ENCODE measurements around the gene CNPY1. TPM values are rescaled to one million over a fixed set of nuclear protein-coding genes. Genes with fewer than 3 reads are reported as not detected.

The CNPY1 gene
- total RNA-seq, 5 donors from 2014 or later (not counting 1 experiment from before 2014, with no cell fraction given) = not detected

DNA sequence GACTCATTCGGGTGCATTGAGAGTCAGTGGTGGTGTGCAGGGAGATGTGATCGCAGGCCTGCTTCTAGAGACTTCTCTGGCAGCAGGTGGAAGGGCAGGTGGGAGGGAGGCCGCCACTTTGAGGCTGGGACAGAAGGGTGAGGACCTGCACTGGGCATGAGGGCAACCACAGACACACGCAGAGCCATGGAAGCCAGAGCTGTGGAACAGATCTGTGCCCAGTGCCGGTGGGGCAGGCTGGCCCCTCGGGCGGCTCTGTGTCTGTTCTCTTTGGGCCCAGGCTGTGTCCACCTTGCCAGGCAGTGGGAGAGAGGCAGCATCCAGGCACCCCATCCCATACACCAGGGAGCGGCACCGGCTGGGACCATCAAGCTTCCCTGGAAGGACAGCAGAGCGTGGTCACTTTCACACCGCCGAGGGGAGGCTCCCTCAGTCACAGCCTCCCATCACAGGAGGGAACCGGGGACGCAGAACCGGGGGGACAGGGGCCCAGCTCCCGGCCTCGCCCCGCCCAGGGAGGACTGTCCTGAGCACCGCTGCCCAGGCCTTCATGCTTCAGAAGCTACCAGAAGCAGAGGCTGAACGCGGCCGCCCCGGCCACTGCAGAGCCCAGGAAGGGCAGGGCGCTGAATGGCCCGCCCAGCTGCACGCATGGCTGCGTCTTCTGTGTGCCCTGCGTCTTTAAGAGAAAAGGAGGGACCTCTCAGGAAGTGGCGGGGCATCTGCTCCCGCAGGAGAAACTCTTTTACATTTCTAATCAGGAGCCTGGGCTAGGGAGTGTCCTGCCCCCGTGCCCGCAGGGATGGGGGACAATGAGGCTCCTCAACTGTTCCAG, 56.3 kb downstream of the CNPY1 start:
- Histone ChIP-seq H3K4me1 (ENCODE audit: control insufficient read depth in 1 of 2, extremely low read depth in 1 of 2, insufficient read depth in 2 of 2, low read length in 2 of 2) (peaks cover 0 to 24% of the 10 kb centered on the region in 2 experiments), H3K27me3 (replicated peaks in 1 of 2; ENCODE audit: control insufficient read depth in 2 of 2, extremely low read depth in 1 of 2, insufficient read depth in 2 of 2, low read length in 1 of 2) (peaks cover 5 to 54% of the 10 kb centered on the region in 2 experiments), H3K9me3 (no peaks in the 10 kb centered on the region), H3K27ac (ENCODE audit: low read length) (no peak overlapping the region), H3K36me3 (ENCODE audit: control insufficient read depth in 2 of 2, extremely low read depth in 1 of 2, insufficient read depth in 1 of 2, low read length in 1 of 2) (no peaks in the 10 kb centered on the region), H3K4me3 (ENCODE audit: control insufficient read depth in 1 of 2, extremely low read depth in 1 of 2, low read length in 1 of 2) (peak overlapping the region; percentile 48 to 57)
- no peaks in the 10 kb centered on the region for H3K36me3 Mint-ChIP-seq
- H3K27me3 Mint-ChIP-seq = peaks cover 42 to 58% of the 10 kb centered on the region in 2 donors
- peak overlapping the region; percentile 73 to 91 (median 85) for H3K4me3 Mint-ChIP-seq
- H3K9me3 Mint-ChIP-seq = no peaks in the 10 kb centered on the region
- 78% methylated on average over 15 of the region's 32 CpGs for WGBS (ENCODE audit: insufficient coverage)
- no peak for DNase-seq
- ATAC-seq (replicated peaks in 1 of 4) = peak in 2 of 4 experiments; percentile 37 to 43
- ChIA-PET POLR2A (no interaction called here), CTCF (interaction anchor here in 1 of 2 donors (0.7 kb wide), 1 partner anchor 1759 kb away, joined by 4 read pairs; no protein-coding TSS in a partner anchor)
- peaks cover 11 to 27% (median 13%) of the 10 kb centered on the region in 3 donors for H3K4me1 Mint-ChIP-seq
- H3K27ac Mint-ChIP-seq = peak overlapping the region in 1 of 2 donors; percentile 15

DNA sequence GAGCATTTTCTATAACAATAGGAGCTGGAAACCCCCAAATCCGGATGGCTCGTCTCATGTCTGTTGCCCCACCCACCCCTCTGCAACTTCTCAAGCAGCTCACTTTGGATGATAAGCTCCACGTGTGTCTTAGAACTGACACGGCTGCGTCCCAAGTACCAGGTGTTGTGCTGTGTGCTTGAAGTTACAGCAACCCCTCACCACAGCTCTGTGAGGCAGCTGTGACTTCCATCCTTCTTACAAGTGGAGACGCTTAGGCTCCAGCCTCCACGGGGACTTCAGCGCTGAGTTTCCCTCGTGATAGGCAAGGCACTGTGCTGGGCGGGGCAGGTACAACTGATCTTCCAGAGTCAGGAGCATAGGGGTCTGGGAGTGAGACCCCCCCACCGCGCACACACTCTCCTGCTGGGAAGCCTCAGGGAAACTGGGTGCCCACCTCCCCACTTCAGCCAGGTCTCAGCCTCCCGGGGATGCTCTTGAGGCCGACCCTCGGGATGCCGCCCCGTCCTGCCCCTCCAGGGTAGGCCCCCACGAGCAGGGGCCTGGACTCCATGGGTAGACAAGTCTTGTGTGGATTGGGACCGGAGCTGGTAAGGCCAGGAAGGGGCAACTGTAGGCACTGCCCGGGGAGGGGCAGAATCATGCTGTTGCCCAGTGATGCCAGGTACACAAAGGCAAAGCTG, 57.1 kb downstream of the CNPY1 start:
- H3K4me1 Mint-ChIP-seq = peaks cover 11 to 27% (median 13%) of the 10 kb centered on the region in 3 donors
- peaks cover 42 to 62% of the 10 kb centered on the region in 2 donors for H3K27me3 Mint-ChIP-seq
- H3K27me3 ChIP-seq (replicated peaks in 1 of 2; ENCODE audit: control insufficient read depth in 2 of 2, extremely low read depth in 1 of 2, insufficient read depth in 2 of 2, low read length in 1 of 2) = peaks cover 5 to 61% of the 10 kb centered on the region in 2 experiments
- H3K36me3 ChIP-seq (ENCODE audit: control insufficient read depth in 2 of 2, extremely low read depth in 1 of 2, insufficient read depth in 1 of 2, low read length in 1 of 2) = no peaks in the 10 kb centered on the region
- H3K27ac ChIP-seq (ENCODE audit: low read length) = no peak overlapping the region
- no peak overlapping the region for H3K4me3 ChIP-seq (ENCODE audit: control insufficient read depth in 1 of 2, extremely low read depth in 1 of 2, low read length in 1 of 2)
- CTCF ChIA-PET = no interaction called here
- peaks cover 0 to 24% of the 10 kb centered on the region in 2 experiments for H3K4me1 ChIP-seq (ENCODE audit: control insufficient read depth in 1 of 2, extremely low read depth in 1 of 2, insufficient read depth in 2 of 2, low read length in 2 of 2)
- no peak for DNase-seq
- peak overlapping the region in 1 of 3 donors; percentile 91 for H3K4me3 Mint-ChIP-seq
- no peak overlapping the region for H3K27ac Mint-ChIP-seq
- POLR2A ChIA-PET = no interaction called here
- no peaks in the 10 kb centered on the region for H3K9me3 Mint-ChIP-seq
- 84% methylated on average over 14 of the region's 20 CpGs for WGBS (ENCODE audit: insufficient coverage)
- ATAC-seq (replicated peaks in 1 of 4) = peak in 1 of 4 experiments; percentile 16
- H3K36me3 Mint-ChIP-seq = no peaks in the 10 kb centered on the region
- no peaks in the 10 kb centered on the region for H3K9me3 ChIP-seq

DNA sequence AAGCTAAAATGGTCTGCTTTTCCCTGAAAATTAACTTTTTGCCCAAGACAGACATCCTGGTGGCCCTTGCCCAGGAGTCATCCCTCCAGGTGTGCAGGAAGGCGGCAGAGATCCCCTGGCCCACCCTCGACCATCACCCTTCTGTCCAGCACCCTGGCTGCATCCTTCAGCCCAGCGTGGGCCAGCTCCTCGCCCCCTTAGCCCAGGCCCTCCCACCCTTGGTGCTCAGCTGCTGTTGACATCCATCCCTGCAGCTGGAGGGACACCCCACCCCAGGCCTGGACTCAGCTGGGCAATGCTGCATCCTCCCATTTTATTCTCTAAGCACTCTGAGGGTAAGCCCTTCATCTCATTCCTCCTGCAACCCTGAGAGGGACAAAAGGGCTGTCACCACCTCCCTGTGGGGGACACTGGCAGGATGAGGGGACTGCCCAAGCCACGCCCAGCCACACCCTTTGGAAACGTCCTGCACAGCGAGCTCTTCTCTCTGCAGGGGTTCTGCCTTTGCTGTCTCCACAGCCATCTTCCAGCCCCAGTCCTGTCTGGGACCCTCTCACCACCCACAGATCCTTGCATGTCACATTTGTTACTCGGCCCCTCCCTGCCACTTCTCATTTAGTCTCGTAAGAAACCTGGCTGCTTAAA, 57.8 kb downstream of the CNPY1 start:
- WGBS (ENCODE audit: insufficient coverage) = 59% methylated on average over 9 of the region's 9 CpGs
- ATAC-seq (replicated peaks in 1 of 4) = no peak
- DNase-seq = no peak
- Mint-ChIP-seq H3K36me3 (no peaks in the 10 kb centered on the region), H3K4me1 (peaks cover 11 to 27% (median 13%) of the 10 kb centered on the region in 3 donors), H3K4me3 (no peak overlapping the region), H3K9me3 (no peaks in the 10 kb centered on the region), H3K27ac (no peak overlapping the region), H3K27me3 (peaks cover 46 to 60% of the 10 kb centered on the region in 2 donors)
- Histone ChIP-seq H3K27me3 (replicated peaks in 1 of 2; ENCODE audit: control insufficient read depth in 2 of 2, extremely low read depth in 1 of 2, insufficient read depth in 2 of 2, low read length in 1 of 2) (peaks cover 5 to 59% of the 10 kb centered on the region in 2 experiments), H3K4me3 (ENCODE audit: control insufficient read depth in 1 of 2, extremely low read depth in 1 of 2, low read length in 1 of 2) (no peak overlapping the region), H3K9me3 (no peaks in the 10 kb centered on the region), H3K27ac (ENCODE audit: low read length) (no peak overlapping the region), H3K4me1 (ENCODE audit: control insufficient read depth in 1 of 2, extremely low read depth in 1 of 2, insufficient read depth in 2 of 2, low read length in 2 of 2) (peaks cover 0 to 24% of the 10 kb centered on the region in 2 experiments), H3K36me3 (ENCODE audit: control insufficient read depth in 2 of 2, extremely low read depth in 1 of 2, insufficient read depth in 1 of 2, low read length in 1 of 2) (no peaks in the 10 kb centered on the region)
- ChIA-PET CTCF (no interaction called here), POLR2A (no interaction called here)

DNA sequence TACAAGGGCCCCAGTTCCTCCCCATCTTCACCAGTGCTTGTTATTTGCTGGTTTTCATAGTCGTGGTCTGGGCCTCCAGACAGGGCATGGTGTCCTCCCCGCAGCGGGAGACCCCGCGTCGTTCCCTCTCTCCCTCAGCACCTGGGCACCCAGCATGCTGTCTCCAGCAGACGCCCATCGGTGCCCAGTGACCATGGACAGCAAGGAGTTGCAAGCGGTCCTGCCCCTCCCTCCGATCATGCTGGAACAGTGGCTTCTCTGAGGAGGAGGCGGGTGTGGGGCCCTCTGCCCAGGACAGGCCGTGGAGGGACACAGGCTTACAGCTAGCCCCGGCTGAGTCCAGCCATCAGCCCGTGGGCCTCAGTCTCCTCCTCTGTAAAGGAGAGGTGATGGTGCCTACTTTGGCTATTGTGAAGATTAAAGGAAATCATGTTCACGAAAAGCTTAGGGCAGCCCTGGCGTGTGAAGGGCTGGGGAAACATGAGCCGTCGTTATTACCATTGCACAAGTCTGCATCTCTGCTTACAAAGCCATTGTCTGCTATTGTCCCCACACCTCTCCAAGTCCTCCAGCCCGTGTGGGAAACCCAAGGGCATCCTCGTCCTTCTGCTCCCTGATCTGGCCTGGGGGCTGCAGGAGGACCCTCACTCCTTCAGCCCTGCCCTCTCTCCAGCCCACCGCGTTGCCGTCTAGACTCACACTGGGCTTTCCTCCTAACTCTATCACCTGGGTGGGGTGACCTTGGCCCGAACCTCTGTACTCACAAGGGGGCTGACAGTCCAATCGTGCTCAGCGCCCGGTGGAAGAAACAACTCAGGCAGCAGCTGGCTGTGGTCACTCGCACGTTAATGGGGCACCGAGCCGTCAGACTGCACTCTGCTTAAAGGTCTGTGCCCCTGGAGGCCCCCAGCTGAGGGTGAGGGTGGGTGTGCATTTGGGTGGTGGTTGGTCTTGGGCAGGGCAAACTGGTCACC, 58.6 kb downstream of the CNPY1 start:
- H3K27me3 Mint-ChIP-seq = peaks cover 49 to 63% of the 10 kb centered on the region in 2 donors
- no peak overlapping the region for H3K27ac ChIP-seq (ENCODE audit: low read length)
- ATAC-seq (replicated peaks in 1 of 4) (no peak), DNase-seq (no peak)
- no peak overlapping the region for H3K27ac Mint-ChIP-seq
- peaks cover 0 to 29% of the 10 kb centered on the region in 2 experiments for H3K4me1 ChIP-seq (ENCODE audit: control insufficient read depth in 1 of 2, extremely low read depth in 1 of 2, insufficient read depth in 2 of 2, low read length in 2 of 2)
- H3K9me3 Mint-ChIP-seq = no peaks in the 10 kb centered on the region
- no peaks in the 10 kb centered on the region for H3K9me3 ChIP-seq
- H3K27me3 ChIP-seq (replicated peaks in 1 of 2; ENCODE audit: control insufficient read depth in 2 of 2, extremely low read depth in 1 of 2, insufficient read depth in 2 of 2, low read length in 1 of 2) = peaks cover 2 to 66% of the 10 kb centered on the region in 2 experiments
- ChIA-PET CTCF (no interaction called here), POLR2A (no interaction called here)
- H3K4me1 Mint-ChIP-seq = peaks cover 11 to 31% (median 17%) of the 10 kb centered on the region in 3 donors
- H3K4me3 ChIP-seq (ENCODE audit: control insufficient read depth in 1 of 2, extremely low read depth in 1 of 2, low read length in 1 of 2) = no peak overlapping the region
- H3K4me3 Mint-ChIP-seq = no peak overlapping the region
- WGBS (ENCODE audit: insufficient coverage) = 81% methylated on average over 27 of the region's 31 CpGs
- H3K36me3 Mint-ChIP-seq = no peaks in the 10 kb centered on the region
- H3K36me3 ChIP-seq (ENCODE audit: control insufficient read depth in 2 of 2, extremely low read depth in 1 of 2, insufficient read depth in 1 of 2, low read length in 1 of 2) = no peaks in the 10 kb centered on the region

DNA sequence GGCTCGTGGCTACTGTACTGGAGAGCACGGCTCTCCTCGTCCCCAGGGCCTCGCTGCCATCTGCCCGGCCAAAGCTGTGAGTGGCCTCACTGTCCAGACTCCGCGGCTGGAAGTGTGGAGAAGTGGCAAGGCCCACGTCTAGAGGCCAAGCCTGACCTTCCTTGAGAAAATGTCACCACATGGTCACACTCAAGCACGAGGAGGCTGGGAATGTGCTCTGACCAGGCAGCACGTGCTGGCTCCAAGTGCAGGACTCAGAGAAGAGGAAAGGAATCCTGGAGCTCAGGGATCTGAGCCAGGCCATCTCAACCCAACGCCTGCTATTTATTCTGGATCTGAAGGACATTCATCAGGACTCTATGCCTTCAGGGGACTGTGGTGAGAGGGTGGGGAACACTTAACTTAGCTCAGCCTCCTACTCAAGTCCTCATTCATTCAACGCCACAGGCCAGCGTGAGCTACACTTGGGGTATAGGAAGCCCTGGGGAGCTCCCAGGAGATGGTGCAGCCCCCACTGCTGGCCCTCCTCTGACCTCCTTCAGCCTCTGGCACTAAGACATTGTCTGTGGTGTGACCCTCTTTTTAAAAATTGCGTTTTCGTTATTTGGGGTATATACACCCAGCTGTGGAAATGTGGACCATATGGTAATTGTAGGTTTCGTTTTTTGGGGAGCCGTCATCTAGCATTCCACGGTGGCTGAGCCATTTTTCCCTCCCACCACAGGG, 59.4 kb downstream of the CNPY1 start:
- peaks cover 46 to 57% of the 10 kb centered on the region in 2 donors for H3K27me3 Mint-ChIP-seq
- H3K27ac ChIP-seq (ENCODE audit: low read length) = no peak overlapping the region
- ChIA-PET CTCF (no interaction called here), POLR2A (no interaction called here)
- 80% methylated on average over 11 of the region's 18 CpGs for WGBS (ENCODE audit: insufficient coverage)
- H3K36me3 ChIP-seq (ENCODE audit: control insufficient read depth in 2 of 2, extremely low read depth in 1 of 2, insufficient read depth in 1 of 2, low read length in 1 of 2) = no peaks in the 10 kb centered on the region
- peaks cover 6 to 69% of the 10 kb centered on the region in 2 experiments for H3K27me3 ChIP-seq (replicated peaks in 1 of 2; ENCODE audit: control insufficient read depth in 2 of 2, extremely low read depth in 1 of 2, insufficient read depth in 2 of 2, low read length in 1 of 2)
- H3K36me3 Mint-ChIP-seq = no peaks in the 10 kb centered on the region
- H3K9me3 ChIP-seq = no peaks in the 10 kb centered on the region
- no peak for DNase-seq
- peaks cover 0 to 4% (median 0%) of the 10 kb centered on the region in 3 donors for H3K9me3 Mint-ChIP-seq
- no peak overlapping the region for H3K4me3 ChIP-seq (ENCODE audit: control insufficient read depth in 1 of 2, extremely low read depth in 1 of 2, low read length in 1 of 2)
- no peak overlapping the region for H3K27ac Mint-ChIP-seq
- peaks cover 11 to 28% (median 15%) of the 10 kb centered on the region in 3 donors for H3K4me1 Mint-ChIP-seq
- H3K4me1 ChIP-seq (ENCODE audit: control insufficient read depth in 1 of 2, extremely low read depth in 1 of 2, insufficient read depth in 2 of 2, low read length in 2 of 2) = peaks cover 0 to 33% of the 10 kb centered on the region in 2 experiments
- H3K4me3 Mint-ChIP-seq = no peak overlapping the region
- no peak for ATAC-seq (replicated peaks in 1 of 4)
